Transverse colon (tissue), 4 donors: Measurements from ENCODE around the gene CDHR1. TPM values are rescaled to one million over a fixed set of nuclear protein-coding genes. Genes with fewer than 3 reads are reported as not detected.

Experiments
- DNase-seq: peaks from one replicate; pipeline ENCODE4 v3.0.0-alpha.2; 2019
- H3K27ac ChIP-seq, 4 donors: fragments of 200-600 bp; sonication (generic); 2 replicates each; pipeline ENCODE4 v1.5.1; 2016 to 2018; ENCODE audit warnings: inconsistent platforms in 4 of 4
- H3K27me3 ChIP-seq: fragments of 200-600 bp; sonication (generic); 2 replicates; pipeline ENCODE4 v1.5.1; 2017; ENCODE audit warnings: inconsistent platforms
- H3K36me3 ChIP-seq, 4 donors: fragments of 200-600 bp; sonication (generic); 2 replicates each; pipeline ENCODE4 v1.5.1; 2017 to 2019; ENCODE audit warnings: inconsistent platforms in 4 of 4
- H3K4me1 ChIP-seq, 4 donors: fragments of 200-600 bp; sonication (generic); 2 replicates each; pipeline ENCODE4 v1.5.1; 2017 to 2020; ENCODE audit warnings: inconsistent platforms in 4 of 4
- H3K4me3 ChIP-seq, 4 donors: fragments of 200-600 bp; sonication (generic); 1 replicate in 1 of 4; 2 replicates in 3 of 4; pipeline versions ENCODE4 v1.5.1 to v1.6.1; 2017 to 2019; ENCODE audit warnings: inconsistent platforms in 4 of 4
- H3K9me3 ChIP-seq, 2 donors: fragments of 200-600 bp; sonication (generic); 2 replicates each; pipeline ENCODE4 v1.5.1; 2017 to 2019; ENCODE audit warnings: inconsistent platforms in 2 of 2
- CTCF ChIP-seq, 5 experiments: fragments of 200-600 bp in 3 of 5; fragments of 450-650 bp in 2 of 5; sonication (generic) in 3 of 5; IDR thresholded peaks; 1 replicate in 2 of 5; 2 replicates in 3 of 5; pipeline ENCODE4 v1.5.1; 2016 to 2017; ENCODE audit warnings: antibody characterized with exemption in 5 of 5, inconsistent platforms in 3 of 5, mild to moderate bottlenecking in 2 of 5, moderate library complexity in 1 of 5
- EP300 ChIP-seq: sonication (generic); formaldehyde crosslinking; IDR thresholded peaks from one replicate; pipeline ENCODE4 v1.6.1; 2017; ENCODE audit warnings: antibody characterized with exemption, low read depth
- POLR2A ChIP-seq: fragments of 450-650 bp; IDR thresholded peaks from one replicate; pipeline ENCODE4 v1.6.1; 2016; ENCODE audit warnings: antibody characterized with exemption, mild to moderate bottlenecking, moderate library complexity
- POLR2AphosphoS5 ChIP-seq, 3 donors: sonication (generic); formaldehyde crosslinking; IDR thresholded peaks; one replicate each; pipeline ENCODE4 v1.6.1; 2016; ENCODE audit warnings: antibody characterized with exemption in 3 of 3
- WGBS, 2 donors: methylation state at CpG; one replicate each; pipeline ENCODE4 v1.1.5; 2018; ENCODE audit warnings: low coverage in 1 of 2; 5-methylcytosine and 5-hydroxymethylcytosine counted together
- in situ Hi-C, 4 donors: fragments of 200-750 bp; cut with MboI; loops; one replicate each; pipeline versions ENCODE4 v1.15.0 to v1.15.1; 2017; ENCODE audit warnings: low sequenced_read_pairs in 3 of 4, low pct_ligation_motif_present in 1 of 4, low pct_unique_long_range_greater_than_20kb in 1 of 4
- intact Hi-C: fragments of 100-400 bp; cut with DNase I; formaldehyde crosslinking; loops from one replicate; pipeline ENCODE4 v1.15.1; 2023; ENCODE audit warnings: low total_unique reads
- total RNA-seq, 4 donors: library from RNA; depleted of rRNA; stranded (reverse); fragments of >200 nt; gene quantifications; one replicate each; pipeline ENCODE4 v1.1.0, GENCODE V29; 2016

The CDHR1 gene
- total RNA-seq, 4 donors from 2014 or later: 42.1 to 110 (median 75.5) TPM

GRCh38 chr10:84235096-84235495, 40.8 kb downstream of the CDHR1 start:
- H3K9me3 ChIP-seq: no peaks in the 10 kb centered on the region
- H3K27ac ChIP-seq: no peak overlapping the region
- DNase-seq: no peak
- no peaks in the 10 kb centered on the region for H3K4me1 ChIP-seq
- 79 to 85% methylated on average over 3 to 4 of the region's 4 CpGs for WGBS, 2 donors
- TF ChIP-seq POLR2AphosphoS5 (IDR thresholded peaks at IDR 0.05): no peak
- no peak for TF ChIP-seq POLR2A
- TF ChIP-seq EP300: no peak
- TF ChIP-seq CTCF (IDR thresholded peaks at IDR 0.05): no peak
- H3K4me3 ChIP-seq: no peak overlapping the region
- H3K36me3 ChIP-seq: no peaks in the 10 kb centered on the region
- in situ Hi-C loops: no loop called here
- intact Hi-C loops: no loop called here
- peaks cover 5% of the 10 kb centered on the region for H3K27me3 ChIP-seq

GRCh38 chr10:84236807-84237198, 42.5 kb downstream of the CDHR1 start:
- Histone ChIP-seq H3K27ac (no peak overlapping the region), H3K4me1 (no peaks in the 10 kb centered on the region), H3K27me3 (peaks cover 5% of the 10 kb centered on the region), H3K9me3 (no peaks in the 10 kb centered on the region), H3K4me3 (no peak overlapping the region), H3K36me3 (no peaks in the 10 kb centered on the region)
- in situ Hi-C loops: no loop called here
- WGBS, 2 donors: 91% methylated on average over 6 of the region's 6 CpGs
- intact Hi-C loops: no loop called here
- TF ChIP-seq EP300 (no peak), POLR2A (no peak), POLR2AphosphoS5 (IDR thresholded peaks at IDR 0.05) (no peak), CTCF (IDR thresholded peaks at IDR 0.05) (no peak)
- no peak for DNase-seq

GRCh38 chr10:84237199-84238051, 43.1 kb downstream of the CDHR1 start:
- DNase-seq: no peak
- Histone ChIP-seq H3K36me3 (no peaks in the 10 kb centered on the region), H3K4me1 (no peaks in the 10 kb centered on the region), H3K4me3 (no peak overlapping the region), H3K27ac (no peak overlapping the region), H3K9me3 (no peaks in the 10 kb centered on the region), H3K27me3 (peaks cover 5% of the 10 kb centered on the region)
- WGBS, 2 donors: 58 to 77% methylated on average over 4 to 29 of the region's 52 CpGs
- intact Hi-C loops: no loop called here
- no peak for TF ChIP-seq CTCF (IDR thresholded peaks at IDR 0.05)
- TF ChIP-seq EP300: no peak
- no peak for TF ChIP-seq POLR2A
- no peak for TF ChIP-seq POLR2AphosphoS5 (IDR thresholded peaks at IDR 0.05)
- in situ Hi-C loops: no loop called here

- DNase-seq: no peak
- H3K9me3 ChIP-seq: no peaks in the 10 kb centered on the region
- intact Hi-C loops: no loop called here
- H3K4me1 ChIP-seq: no peaks in the 10 kb centered on the region
- TF ChIP-seq EP300 (no peak), POLR2AphosphoS5 (IDR thresholded peaks at IDR 0.05) (no peak), CTCF (IDR thresholded peaks at IDR 0.05) (no peak), POLR2A (no peak)
- H3K27ac ChIP-seq: no peak overlapping the region
- H3K27me3 ChIP-seq: peaks cover 5% of the 10 kb centered on the region
- in situ Hi-C loops: no loop called here
- H3K36me3 ChIP-seq: no peaks in the 10 kb centered on the region
- H3K4me3 ChIP-seq: no peak overlapping the region
- 80 to 82% methylated on average over 2 to 3 of the region's 3 CpGs for WGBS, 2 donors
Measured at GRCh38 chr10:84238909-84239308, 44.6 kb downstream of the CDHR1 start.
